HEK293T (cell line): ENCODE data around the gene SIGMAR1.

Experiments used
- ARNT ChIP-seq: fragments of 450-650 bp; IDR thresholded peaks from 2 replicates; pipeline ENCODE4 v1.6.1; 2017; ENCODE audit warnings: mild to moderate bottlenecking
- ELF4 ChIP-seq: fragments of 450-650 bp; IDR thresholded peaks from 2 replicates; pipeline ENCODE4 v1.6.1; 2017; ENCODE audit warnings: antibody characterized with exemption
- FOXA1 ChIP-seq: fragments of 450-650 bp; IDR thresholded peaks from 2 replicates; pipeline ENCODE4 v1.6.1; 2016; ENCODE audit warnings: mild to moderate bottlenecking
- HDGF ChIP-seq: fragments of 450-650 bp; IDR thresholded peaks from 2 replicates; pipeline ENCODE4 v1.6.1; 2017; ENCODE audit warnings: antibody characterized with exemption, borderline replicate concordance
- LEF1 ChIP-seq: fragments of 450-650 bp; IDR thresholded peaks from 2 replicates; pipeline ENCODE4 v1.6.1; 2017; ENCODE audit warnings: mild to moderate bottlenecking, borderline replicate concordance
- NFRKB ChIP-seq: fragments of 450-650 bp; IDR thresholded peaks from 2 replicates; pipeline ENCODE4 v1.6.1; 2016; ENCODE audit warnings: mild to moderate bottlenecking, moderate library complexity
- SP1 ChIP-seq: fragments of 450-650 bp; IDR thresholded peaks from 2 replicates; pipeline ENCODE4 v1.6.1; 2017
- ZNF384 ChIP-seq: fragments of 450-650 bp; IDR thresholded peaks from 2 replicates; pipeline ENCODE4 v1.6.1; 2016

DNA sequence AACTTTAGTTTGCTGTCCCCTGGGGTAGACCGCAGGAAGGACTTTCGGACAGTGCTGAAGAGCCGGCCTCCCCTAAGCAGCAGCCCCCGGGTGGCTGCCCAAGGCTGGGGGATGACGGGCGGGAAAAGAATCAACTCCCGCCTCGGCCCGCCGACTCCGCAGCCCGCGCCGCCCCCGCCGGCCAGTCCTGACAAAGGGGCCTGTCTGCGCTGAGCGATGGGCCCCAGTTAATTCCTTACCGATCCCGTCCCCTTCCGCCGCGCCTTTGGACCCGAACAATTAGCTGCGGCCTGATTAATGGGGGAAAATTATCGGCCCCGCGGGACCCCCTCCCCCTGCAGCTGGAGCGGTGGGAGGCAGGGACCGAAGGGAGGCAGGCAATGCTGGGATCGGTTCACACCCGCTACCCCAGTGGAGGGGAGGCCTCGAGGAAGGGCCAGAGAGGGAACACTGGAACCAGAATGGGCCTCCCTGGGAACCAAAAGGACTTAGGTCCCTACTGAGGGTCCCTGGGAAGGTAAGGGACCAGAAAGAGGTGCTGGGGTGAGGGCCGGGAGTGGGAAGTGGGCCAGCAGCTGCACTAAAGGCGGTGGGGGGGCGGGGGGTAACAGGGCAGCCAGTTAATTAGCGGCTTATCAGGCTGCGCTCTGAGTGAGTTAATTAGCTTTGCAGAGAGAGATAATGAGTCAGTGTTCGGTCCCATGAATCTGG is 13.0 kb downstream of the SIGMAR1 start:
- TF ChIP-seq FOXA1, result no peak
- no peak for TF ChIP-seq LEF1
- TF ChIP-seq NFRKB, result no peak
- no peak for TF ChIP-seq ELF4
- no peak for TF ChIP-seq SP1
- TF ChIP-seq ARNT, result no peak
- TF ChIP-seq HDGF, result no peak
- no peak for TF ChIP-seq ZNF384
